H9 (cell line): ENCODE results near the gene KIF6. TPM values are rescaled to one million over a fixed set of nuclear protein-coding genes. Genes with fewer than 3 reads are reported as not detected.

Experiments used
- DNase-seq: peaks from one replicate; pipeline ENCODE4 v3.0.0-alpha.2; 2017
- H2AFZ ChIP-seq: one replicate; pipeline ENCODE4 v1.6.1; 2013; ENCODE audit warnings: mild to moderate bottlenecking, low read length, control low read depth, moderate library complexity
- H2AK5ac ChIP-seq: 2 replicates; pipeline ENCODE4 v1.6.1; 2013; ENCODE audit warnings: low read length, control low read depth, mixed read lengths; ENCODE audit not compliant: insufficient read length
- H2BK120ac ChIP-seq: one replicate; pipeline ENCODE4 v1.6.1; 2013; ENCODE audit warnings: low read depth, mild to moderate bottlenecking, low read length, control low read depth, inconsistent platforms; ENCODE audit not compliant: poor library complexity, severe bottlenecking
- H2BK12ac ChIP-seq: 2 replicates; pipeline ENCODE4 v1.6.1; 2013; ENCODE audit warnings: low read length, control low read depth, mixed read lengths, low read depth; ENCODE audit not compliant: insufficient read length
- H2BK15ac ChIP-seq: 2 replicates; pipeline ENCODE4 v1.6.1; 2013; ENCODE audit warnings: low read depth, low read length, control low read depth
- H2BK20ac ChIP-seq: one replicate; pipeline ENCODE4 v1.6.1; 2013; ENCODE audit warnings: low read depth, mild to moderate bottlenecking, low read length, control low read depth, inconsistent platforms; ENCODE audit not compliant: poor library complexity, severe bottlenecking
- H2BK5ac ChIP-seq: 2 replicates; pipeline ENCODE4 v1.6.1; 2013; ENCODE audit warnings: low read length, control low read depth, mixed read lengths; ENCODE audit not compliant: insufficient read length
- H3K14ac ChIP-seq: 2 replicates; pipeline ENCODE4 v1.6.1; 2013; ENCODE audit warnings: low read length, control low read depth; ENCODE audit not compliant: insufficient read depth
- H3K18ac ChIP-seq: 2 replicates; pipeline ENCODE4 v1.6.1; 2013; ENCODE audit warnings: low read depth, mild to moderate bottlenecking, mixed read lengths, low read length, control low read depth; ENCODE audit not compliant: insufficient read length
- H3K23ac ChIP-seq: 2 replicates; pipeline ENCODE4 v1.6.1; 2013; ENCODE audit warnings: low read length, control low read depth, mixed read lengths, low read depth; ENCODE audit not compliant: insufficient read length
- H3K23me2 ChIP-seq: 2 replicates; pipeline ENCODE4 v1.6.1; 2013; ENCODE audit warnings: low read depth, mild to moderate bottlenecking, mixed read lengths, low read length, control low read depth; ENCODE audit not compliant: insufficient read length, poor library complexity, severe bottlenecking
- H3K27ac ChIP-seq: 2 replicates; pipeline ENCODE4 v1.5.1; 2013; ENCODE audit warnings: low read length, control low read depth, mixed read lengths, low read depth; ENCODE audit not compliant: insufficient read length
- H3K27me3 ChIP-seq: 2 replicates; pipeline ENCODE4 v1.6.1; 2013; ENCODE audit warnings: low read length, control low read depth, inconsistent platforms; ENCODE audit not compliant: insufficient read depth
- H3K4ac ChIP-seq: 2 replicates; pipeline ENCODE4 v1.6.1; 2013; ENCODE audit warnings: low read depth, mild to moderate bottlenecking, control low read depth, inconsistent platforms, low read length, moderate library complexity
- H3K4me1 ChIP-seq: 2 replicates; pipeline ENCODE4 v1.6.1; 2013; ENCODE audit warnings: low read length, control low read depth, inconsistent platforms; ENCODE audit not compliant: insufficient read depth
- H3K4me2 ChIP-seq: 2 replicates; pipeline ENCODE4 v1.6.1; 2013; ENCODE audit warnings: low read length, control low read depth, mixed read lengths; ENCODE audit not compliant: insufficient read length, insufficient read depth
- H3K56ac ChIP-seq: 2 replicates; pipeline ENCODE4 v1.6.1; 2013; ENCODE audit warnings: low read depth, mild to moderate bottlenecking, mixed read lengths, low read length, control low read depth; ENCODE audit not compliant: insufficient read length
- H3K79me1 ChIP-seq: 2 replicates; pipeline ENCODE4 v1.6.1; 2013; ENCODE audit warnings: low read depth, mild to moderate bottlenecking, moderate library complexity, low read length, control low read depth, inconsistent platforms; ENCODE audit not compliant: insufficient read depth, poor library complexity, severe bottlenecking
- H3K79me2 ChIP-seq: 2 replicates; pipeline ENCODE4 v1.6.1; 2013; ENCODE audit warnings: low read length, control low read depth, inconsistent platforms; ENCODE audit not compliant: insufficient read depth
- H3K9ac ChIP-seq: 2 replicates; pipeline ENCODE4 v1.6.1; 2013; ENCODE audit warnings: low read length, control low read depth, mixed read lengths; ENCODE audit not compliant: insufficient read length; ENCODE audit errors: extremely low read depth
- H3K9me3 ChIP-seq: one replicate; pipeline ENCODE4 v1.6.1; 2013; ENCODE audit warnings: low read depth, low read length, inconsistent platforms; ENCODE audit not compliant: control insufficient read depth
- H3T11ph ChIP-seq: one replicate; pipeline ENCODE4 v1.6.1; 2013; ENCODE audit warnings: mild to moderate bottlenecking, low read length, control low read depth, inconsistent platforms
- H4K20me1 ChIP-seq: one replicate; pipeline ENCODE4 v1.6.1; 2013; ENCODE audit not compliant: control insufficient read depth, insufficient read length, insufficient read depth
- H4K5ac ChIP-seq: 2 replicates; pipeline ENCODE4 v1.6.1; 2013; ENCODE audit warnings: low read depth, mild to moderate bottlenecking, mixed read lengths, low read length, control low read depth; ENCODE audit not compliant: insufficient read length
- H4K8ac ChIP-seq: replicated peaks from 2 replicates; pipeline ENCODE4 v1.6.1; 2013; ENCODE audit warnings: low read length, control low read depth, mixed read lengths, low read depth; ENCODE audit not compliant: insufficient read length
- H4K91ac ChIP-seq: 2 replicates; pipeline ENCODE4 v1.6.1; 2013; ENCODE audit warnings: low read depth, mild to moderate bottlenecking, moderate library complexity, mixed read lengths, low read length, control low read depth; ENCODE audit not compliant: insufficient read length
- H3K27ac Mint-ChIP-seq, 3 experiments: 2 replicates in 2 of 3; 3 replicates in 1 of 3; pipeline ENCODE4 v1.8.0; 2020 to 2021; ENCODE audit warnings: mixed read lengths in 3 of 3, mild to moderate bottlenecking in 1 of 3, moderate library complexity in 1 of 3
- H3K27me3 Mint-ChIP-seq: 2 replicates; pipeline ENCODE4 v1.8.0; 2021; ENCODE audit warnings: low read depth, mild to moderate bottlenecking, moderate library complexity, mixed read lengths
- H3K36me3 Mint-ChIP-seq, 3 experiments: 2 replicates in 2 of 3; 3 replicates in 1 of 3; pipeline ENCODE4 v1.8.0; 2020 to 2021; ENCODE audit warnings: low read depth in 3 of 3, mixed read lengths in 3 of 3; ENCODE audit not compliant: insufficient read depth in 1 of 3
- H3K4me1 Mint-ChIP-seq, 2 experiments: 2 replicates each; pipeline ENCODE4 v1.8.0; 2020; ENCODE audit warnings: mixed read lengths in 2 of 2
- H3K4me3 Mint-ChIP-seq, 2 experiments: 2 replicates in 1 of 2; 3 replicates in 1 of 2; pipeline ENCODE4 v1.8.0; 2020 to 2021; ENCODE audit warnings: mild to moderate bottlenecking in 2 of 2, mixed read lengths in 2 of 2, moderate library complexity in 1 of 2
- H3K9me3 Mint-ChIP-seq, 2 experiments: 2 replicates in 1 of 2; 3 replicates in 1 of 2; pipeline ENCODE4 v1.8.0; 2020; ENCODE audit warnings: mild to moderate bottlenecking in 2 of 2, mixed read lengths in 2 of 2, moderate library complexity in 1 of 2
- WGBS: extraction: QIAGEN DNeasy Blood & Tissue Kit; methylation state at CpG from one replicate; pipeline ENCODE4 v1.1.7; 2013; ENCODE audit warnings: missing lambda C conversion rate, low lambda C conversion rate, mixed read lengths; ENCODE audit not compliant: insufficient read length; ENCODE audit errors: extremely low coverage; 5-methylcytosine and 5-hydroxymethylcytosine counted together
- total RNA-seq: library from RNA; stranded (reverse); gene quantifications from 2 replicates; pipeline ENCODE4 v1.2.1, GENCODE V29; 2021
- TF ChIP-seq, protein P1 (sequence below): fragments of 200-600 bp; sonication (generic); conservative IDR thresholded peaks from 3 replicates; pipeline ENCODE4 v1.8.0; 2021; ENCODE audit warnings: antibody characterized with exemption, mild to moderate bottlenecking

Gene KIF6
- total RNA-seq, 1 experiment from 2014 or later = 0.63 TPM

DNA sequence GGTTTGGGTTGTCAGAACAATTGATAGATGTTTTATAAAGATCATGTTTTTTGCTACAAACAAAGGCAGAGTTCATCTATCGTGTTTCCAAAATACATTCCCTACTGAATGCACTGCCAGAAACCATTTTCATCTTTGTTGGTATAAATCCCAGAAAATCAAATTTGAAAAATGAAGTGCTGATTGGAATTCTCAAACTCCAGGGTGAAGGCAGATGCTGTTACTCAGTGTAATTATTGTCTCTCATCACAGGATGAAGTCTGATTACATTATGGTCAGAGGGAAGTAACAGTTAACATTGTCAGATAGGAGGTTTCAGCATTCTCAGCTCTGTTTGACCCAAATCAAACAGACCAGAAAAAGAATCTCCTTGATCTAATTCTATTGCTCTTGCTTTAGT, 204.3 kb downstream of the KIF6 start:
- Histone ChIP-seq H3T11ph (no peak overlapping the region), H2BK12ac (no peak overlapping the region), H4K91ac (no peak overlapping the region), H2AFZ (no peak overlapping the region), H3K79me2 (no peaks in the 10 kb centered on the region), H3K18ac (no peak overlapping the region), H3K9me3 (no peaks in the 10 kb centered on the region), H3K4me1 (no peaks in the 10 kb centered on the region), H3K23ac (no peak overlapping the region), H3K14ac (no peak overlapping the region), H4K5ac (no peak overlapping the region), H3K27ac (no peak overlapping the region), H3K4me2 (no peak overlapping the region), H3K4ac (no peak overlapping the region), H2BK20ac (no peak overlapping the region), H3K27me3 (no peaks in the 10 kb centered on the region), H2AK5ac (no peak overlapping the region), H3K9ac (no peak overlapping the region), H3K56ac (no peak overlapping the region), H3K79me1 (no peaks in the 10 kb centered on the region), H4K20me1 (no peaks in the 10 kb centered on the region), H2BK120ac (no peak overlapping the region), H4K8ac (no peak overlapping the region), H2BK15ac (no peak overlapping the region), H3K23me2 (no peaks in the 10 kb centered on the region), H2BK5ac (no peak overlapping the region)
- no peak for DNase-seq
- Mint-ChIP-seq H3K9me3 (no peaks in the 10 kb centered on the region), H3K27ac (no peak overlapping the region), H3K4me1 (no peaks in the 10 kb centered on the region), H3K27me3 (no peaks in the 10 kb centered on the region; the same call in 1 of the 2 replicates), H3K4me3 (no peak overlapping the region), H3K36me3 (no peaks in the 10 kb centered on the region)
- TF ChIP-seq, protein P1, sequence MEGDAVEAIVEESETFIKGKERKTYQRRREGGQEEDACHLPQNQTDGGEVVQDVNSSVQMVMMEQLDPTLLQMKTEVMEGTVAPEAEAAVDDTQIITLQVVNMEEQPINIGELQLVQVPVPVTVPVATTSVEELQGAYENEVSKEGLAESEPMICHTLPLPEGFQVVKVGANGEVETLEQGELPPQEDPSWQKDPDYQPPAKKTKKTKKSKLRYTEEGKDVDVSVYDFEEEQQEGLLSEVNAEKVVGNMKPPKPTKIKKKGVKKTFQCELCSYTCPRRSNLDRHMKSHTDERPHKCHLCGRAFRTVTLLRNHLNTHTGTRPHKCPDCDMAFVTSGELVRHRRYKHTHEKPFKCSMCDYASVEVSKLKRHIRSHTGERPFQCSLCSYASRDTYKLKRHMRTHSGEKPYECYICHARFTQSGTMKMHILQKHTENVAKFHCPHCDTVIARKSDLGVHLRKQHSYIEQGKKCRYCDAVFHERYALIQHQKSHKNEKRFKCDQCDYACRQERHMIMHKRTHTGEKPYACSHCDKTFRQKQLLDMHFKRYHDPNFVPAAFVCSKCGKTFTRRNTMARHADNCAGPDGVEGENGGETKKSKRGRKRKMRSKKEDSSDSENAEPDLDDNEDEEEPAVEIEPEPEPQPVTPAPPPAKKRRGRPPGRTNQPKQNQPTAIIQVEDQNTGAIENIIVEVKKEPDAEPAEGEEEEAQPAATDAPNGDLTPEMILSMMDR = no peak
- no CpG with 5 or more reads among the region's 1 CpG for WGBS
